HG03196 (cell line): ENCODE data around the gene SLA2.
"Not testable (repeated sequence)": the region's sequence is repeated elsewhere in the genome, so short reads cannot be mapped to it uniquely, and the experiment has no call there.

Experiments used
- ATAC-seq: cut with Tn5 transposase; IDR thresholded peaks from one replicate; pipeline ENCODE4 v1.9.1; 2021; ENCODE audit not compliant: unreplicated experiment

SLA2 gene

DNA sequence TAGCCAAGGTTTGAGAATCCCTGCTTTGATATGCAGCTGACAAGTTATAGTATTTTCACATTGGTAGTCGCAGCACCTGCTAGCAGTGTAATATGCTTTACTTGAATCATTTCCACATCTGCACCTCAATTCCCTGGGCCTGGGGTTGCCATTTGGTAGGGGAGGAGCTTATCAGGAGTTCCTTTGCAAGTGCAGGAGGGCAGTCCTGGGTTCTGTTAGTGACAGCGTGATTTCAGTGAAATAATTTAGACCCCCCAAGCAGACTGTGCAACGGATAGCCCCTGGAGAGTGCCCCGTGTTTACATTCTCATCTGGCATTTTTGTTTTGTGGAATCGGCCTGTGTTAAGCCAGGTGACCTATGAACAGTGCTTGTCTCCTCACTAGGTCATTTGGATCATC lies 34.4 kb downstream of the SLA2 start:
- no peak for ATAC-seq

GRCh38 chr20:36608388-36608728 lies 37.6 kb downstream of the SLA2 start:
- not testable (repeated sequence) for ATAC-seq

DNA sequence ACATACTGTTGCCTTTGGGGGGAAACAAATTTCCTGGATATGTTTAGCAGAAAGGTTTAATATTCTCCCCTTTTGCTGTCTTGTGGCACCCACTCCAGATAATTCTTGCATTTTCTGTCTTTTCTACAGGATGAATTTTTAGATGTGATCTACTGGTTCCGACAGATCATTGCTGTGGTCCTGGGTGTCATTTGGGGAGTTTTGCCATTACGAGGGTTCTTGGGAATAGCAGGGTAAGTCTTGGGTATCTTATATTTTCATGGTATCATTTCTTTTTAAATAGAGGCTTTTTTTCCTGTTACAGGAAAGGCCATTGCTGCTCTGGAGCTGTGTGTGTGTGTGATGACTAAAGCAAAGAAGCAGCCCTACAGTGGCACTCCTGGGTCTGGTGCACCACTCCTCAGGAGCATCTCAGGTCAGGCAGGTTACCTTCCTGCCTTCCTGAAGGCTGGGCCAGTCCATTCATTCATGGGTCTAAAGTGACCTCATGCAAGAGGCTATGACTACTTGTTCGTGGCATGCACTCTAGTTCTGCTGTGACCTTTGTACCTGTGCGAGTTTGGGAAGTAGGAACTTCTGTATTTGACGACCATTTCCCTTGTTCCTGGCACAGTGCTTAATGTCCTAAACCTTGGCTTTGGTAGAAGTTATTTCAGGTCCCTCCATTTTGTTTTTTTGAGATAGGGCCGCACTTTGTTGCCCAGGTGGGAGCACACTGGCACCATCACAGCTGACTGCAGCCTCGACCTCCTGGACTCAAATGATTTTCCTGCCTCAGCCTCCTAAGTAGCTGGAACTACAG lies 38.2 kb downstream of the SLA2 start:
- ATAC-seq = no peak

GRCh38 chr20:36606158-36607066 lies 39.6 kb downstream of the SLA2 start:
- ATAC-seq = peak; percentile 12

GRCh38 chr20:36605399-36606157 lies 40.4 kb downstream of the SLA2 start, which contains the start of gene RAB5IF:
Gene RAB5IF (plus strand): TSS chr20:36605779. CDS start chr20:36605952, 173 bp downstream.
- ATAC-seq = peak; percentile 82

- peak; percentile 29 for ATAC-seq
Observed at GRCh38 chr20:36604952-36605398, 41.0 kb downstream of the SLA2 start.

DNA sequence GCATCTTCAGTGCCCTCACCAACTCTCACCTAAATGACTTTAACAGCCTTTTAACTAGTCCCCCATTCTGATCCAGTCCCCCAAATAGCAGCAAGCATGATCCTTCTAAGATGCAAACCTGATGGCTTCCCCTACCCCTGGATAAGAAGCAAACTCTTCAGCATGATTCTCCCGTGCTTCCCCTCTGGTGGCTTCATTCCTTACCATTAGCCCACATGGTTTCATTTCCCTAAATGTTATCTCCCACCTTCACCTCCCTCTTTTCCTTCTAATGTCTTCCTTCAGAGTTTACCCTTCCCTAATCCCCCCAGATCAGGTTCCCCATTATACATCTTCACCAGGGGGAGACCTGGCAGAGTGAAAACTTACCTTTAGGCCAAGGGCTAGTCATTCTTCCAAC lies 44.5 kb downstream of the SLA2 start:
- no peak for ATAC-seq

DNA sequence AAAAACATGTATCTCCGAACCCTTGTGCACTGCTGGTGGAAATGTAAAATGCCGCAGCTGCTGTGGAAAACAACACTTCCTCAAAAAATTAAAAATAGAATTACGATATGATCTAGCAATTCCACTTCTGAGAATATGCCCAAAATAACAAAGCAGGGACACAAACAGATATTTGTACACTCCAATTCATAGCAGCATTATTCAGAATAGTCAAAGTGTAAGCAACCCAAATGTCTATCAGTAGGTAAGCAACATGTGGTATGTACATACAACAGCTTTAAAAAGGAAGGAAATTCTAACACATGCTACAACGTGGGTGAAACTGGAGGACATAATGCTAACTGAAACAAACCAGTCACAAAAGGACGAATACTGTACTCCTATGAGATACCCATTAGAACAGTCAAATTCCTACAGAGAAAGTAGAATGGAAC lies 46.1 kb downstream of the SLA2 start:
- no peak for ATAC-seq

DNA sequence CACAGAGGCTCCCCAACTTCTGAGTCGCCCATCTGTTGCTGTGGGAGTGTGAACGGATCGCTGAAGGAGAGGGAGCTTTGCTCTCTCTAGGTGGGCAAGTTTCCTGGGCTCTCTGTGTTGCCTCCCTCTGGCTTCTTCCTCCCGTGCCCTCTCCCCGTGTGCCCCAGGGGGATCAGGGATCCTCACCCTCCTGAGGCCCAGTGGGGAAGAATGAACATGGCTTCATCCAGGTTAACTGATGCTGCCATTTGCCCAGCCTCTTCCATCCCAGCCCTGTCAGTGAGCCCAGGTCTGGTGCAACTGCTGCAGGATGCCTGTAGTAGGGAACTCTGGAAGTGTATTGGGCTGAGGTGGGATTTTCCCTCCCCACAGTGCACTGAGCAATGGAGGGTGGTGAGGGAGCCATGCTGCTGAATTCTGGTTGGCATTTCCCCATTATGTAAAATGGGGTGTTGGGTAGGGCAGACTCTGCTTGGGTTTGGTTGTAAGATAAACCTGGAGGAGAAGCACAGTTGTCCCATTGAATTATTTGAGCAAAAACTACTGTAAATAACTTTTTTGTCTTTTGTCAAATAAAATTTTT lies 52.6 kb downstream of the SLA2 start:
- ATAC-seq = no peak

DNA sequence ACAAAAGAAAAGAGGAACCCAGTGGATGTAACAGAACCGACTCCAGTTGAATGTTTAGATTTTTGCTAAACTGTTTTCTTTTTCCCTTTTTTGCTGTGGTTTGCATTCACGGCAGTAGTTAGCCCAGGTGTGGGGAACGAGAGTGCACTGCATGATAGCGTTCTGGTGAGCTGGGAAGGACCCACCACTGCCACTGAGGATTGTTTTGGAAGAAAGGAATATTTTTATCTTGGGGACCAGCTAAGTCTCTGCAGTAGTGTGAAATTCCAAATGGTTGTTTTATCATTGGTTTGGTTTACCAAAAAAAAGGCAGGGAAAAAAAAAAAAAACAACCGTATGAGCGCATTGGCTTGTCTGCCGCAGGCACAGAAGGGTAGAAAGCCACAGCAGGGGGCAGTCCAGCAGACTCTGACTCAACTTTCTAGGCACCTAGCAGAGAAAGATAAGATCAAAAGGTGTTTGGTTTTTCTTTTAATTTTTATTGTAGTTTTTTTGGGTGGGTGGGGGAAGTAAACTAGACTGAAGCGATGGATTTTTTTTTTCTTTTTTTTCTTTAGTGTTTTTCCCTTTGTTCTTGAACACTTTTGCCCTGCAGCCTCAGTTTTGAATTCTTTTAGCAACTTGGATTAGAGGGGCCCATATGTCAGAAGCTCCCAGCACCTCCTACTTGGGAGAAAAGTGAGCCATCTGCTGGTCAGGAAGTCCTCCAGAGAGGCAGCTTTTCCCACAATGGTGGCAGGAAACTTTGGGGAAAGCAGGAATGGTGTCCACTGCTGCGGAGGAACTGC lies 53.9 kb downstream of the SLA2 start:
- ATAC-seq = no peak

DNA sequence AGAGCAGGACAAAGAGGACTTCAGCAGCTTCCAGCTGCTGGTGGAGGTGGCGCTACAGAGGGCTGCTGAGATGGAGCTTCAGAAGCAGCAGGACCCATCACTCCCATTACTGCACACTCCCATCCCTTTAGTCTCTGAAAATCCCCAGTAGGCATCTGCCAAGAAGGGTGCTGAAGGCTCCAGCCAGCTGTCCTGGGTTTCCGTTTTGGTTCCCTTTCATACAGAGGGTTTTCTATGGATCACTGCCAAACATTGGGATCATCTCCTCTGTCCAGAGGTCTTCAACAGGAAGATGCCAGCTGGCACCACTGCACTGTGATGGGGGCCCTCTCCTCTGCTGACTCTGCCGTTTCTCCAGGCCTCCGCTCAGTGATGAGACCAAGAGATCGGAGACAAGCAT lies 54.7 kb downstream of the SLA2 start:
- no peak for ATAC-seq

GRCh38 chr20:36587388-36588070 lies 58.5 kb downstream of the SLA2 start:
- ATAC-seq = no peak

DNA sequence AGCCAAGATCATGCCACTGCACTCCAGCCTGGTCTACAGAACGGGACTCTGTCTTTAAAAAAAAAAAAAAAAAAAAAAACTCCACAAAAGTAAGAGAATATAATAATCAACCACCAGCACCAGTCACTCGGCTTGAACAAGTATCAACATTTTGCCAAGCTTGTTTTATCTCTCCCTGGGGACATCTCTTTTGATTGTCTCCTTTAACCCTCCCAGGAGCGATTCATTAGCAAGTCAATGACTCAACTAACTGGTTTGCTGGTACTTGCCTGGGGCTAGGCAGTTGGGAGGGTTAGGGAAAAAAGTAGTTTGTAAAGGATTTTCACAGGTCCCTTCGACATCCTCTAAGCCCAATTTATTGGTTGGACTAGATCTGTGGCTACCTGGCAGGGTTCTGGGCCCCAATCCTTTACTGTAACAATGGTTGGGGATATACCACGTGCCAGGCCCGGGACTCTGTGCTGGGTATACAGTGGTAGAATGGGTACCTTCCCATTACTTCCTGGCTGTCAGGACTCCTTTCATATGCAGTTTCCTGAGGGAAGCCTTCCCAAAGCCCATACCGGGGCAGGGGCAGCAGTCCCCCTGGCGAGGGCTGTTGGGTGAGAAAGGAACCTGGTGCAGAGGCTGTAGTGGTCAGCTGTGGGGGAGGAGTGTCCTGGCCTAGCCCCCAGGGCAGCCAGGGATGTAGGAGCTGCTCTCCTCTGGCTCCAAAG lies 60.4 kb downstream of the SLA2 start:
- no peak for ATAC-seq

DNA sequence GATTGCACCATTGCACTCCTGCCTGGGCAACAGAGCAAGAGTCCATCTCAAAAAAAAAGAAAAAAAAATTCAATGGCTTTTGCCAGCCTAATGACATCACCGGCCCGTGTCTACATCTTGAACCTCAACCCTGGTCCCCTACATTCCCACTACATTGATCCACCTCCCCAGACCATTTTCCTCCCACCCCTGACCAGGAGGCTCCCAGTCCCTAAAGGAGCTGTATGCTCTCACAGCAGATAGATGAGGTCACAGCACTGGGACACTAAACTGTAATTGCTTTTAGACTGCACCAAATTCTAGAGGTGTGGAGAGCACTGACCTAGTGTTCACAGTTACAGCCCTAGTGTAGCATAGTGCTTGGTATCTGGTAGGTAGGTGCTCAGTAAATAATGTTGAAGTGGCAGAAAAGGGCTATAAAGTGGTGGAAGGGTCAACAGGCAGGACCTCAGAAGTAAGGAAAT lies 61.9 kb downstream of the SLA2 start:
- ATAC-seq = no peak

- ATAC-seq = no peak
Observed at GRCh38 chr20:36582821-36583220, 63.2 kb downstream of the SLA2 start.

- ATAC-seq = no peak
Observed at GRCh38 chr20:36582322-36582721, 63.7 kb downstream of the SLA2 start.

- no peak for ATAC-seq
Observed at GRCh38 chr20:36579996-36580545, 65.9 kb downstream of the SLA2 start.

DNA sequence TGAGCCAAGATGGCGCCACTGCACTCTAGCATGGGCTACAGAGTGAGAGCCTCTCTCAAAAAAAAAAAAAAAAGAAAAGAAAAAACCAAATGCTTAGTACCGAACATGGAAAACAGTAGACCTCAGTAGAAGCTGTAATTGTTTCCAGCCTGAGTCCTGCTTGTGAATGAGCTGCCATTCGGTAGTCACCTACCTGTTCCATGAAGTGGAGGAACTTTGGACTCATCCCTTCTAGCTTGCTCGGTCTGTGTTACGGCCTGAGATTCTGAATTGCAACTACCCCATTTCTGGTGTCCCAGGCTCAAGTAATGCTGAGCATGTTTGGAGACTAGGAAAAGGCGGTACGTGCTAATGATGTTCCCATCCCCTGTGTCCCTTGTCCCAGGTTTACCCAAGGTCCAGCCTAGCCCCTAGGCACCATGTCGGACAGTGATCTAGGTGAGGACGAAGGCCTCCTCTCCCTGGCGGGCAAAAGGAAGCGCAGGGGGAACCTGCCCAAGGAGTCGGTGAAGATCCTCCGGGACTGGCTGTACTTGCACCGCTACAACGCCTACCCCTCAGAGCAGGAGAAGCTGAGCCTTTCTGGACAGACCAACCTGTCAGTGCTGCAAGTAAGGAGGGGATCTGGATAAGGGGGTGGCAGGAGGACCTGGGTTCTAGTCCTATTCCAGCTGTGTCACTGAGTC lies 67.5 kb downstream of the SLA2 start:
- no peak for ATAC-seq
